GM12878 (cell line): ENCODE measurements around the gene FBXO27. TPM values are rescaled to one million over a fixed set of nuclear protein-coding genes. Genes with fewer than 3 reads are reported as not detected.

ENCODE experiments used
- ATF2 ChIP-seq: IDR thresholded peaks from 2 replicates; pipeline ENCODE4 v1.6.1; 2012; ENCODE audit warnings: low read length, inconsistent platforms
- CBX3 ChIP-seq: fragments of 200-600 bp; sonication (generic); IDR thresholded peaks from 2 replicates; pipeline ENCODE4 v1.6.1; 2016; ENCODE audit warnings: low read depth, borderline replicate concordance
- CEBPB ChIP-seq, 2 experiments: fragments of 150-350 bp in 1 of 2; IDR thresholded peaks; 2 replicates each; pipeline ENCODE4 v1.6.1; 2012 to 2014; ENCODE audit warnings: low read depth in 2 of 2, low read length in 2 of 2, borderline replicate concordance in 1 of 2, inconsistent platforms in 1 of 2
- CEBPZ ChIP-seq: fragments of 150-350 bp; IDR thresholded peaks from 2 replicates; pipeline ENCODE4 v1.6.1; 2016; ENCODE audit warnings: low read depth, low read length
- EP300 ChIP-seq, 2 experiments: fragments of 150-350 bp in 1 of 2; IDR thresholded peaks; 2 replicates each; pipeline ENCODE4 v1.6.1; 2011 to 2012; ENCODE audit warnings: low read depth in 2 of 2, low read length in 2 of 2, borderline replicate concordance in 1 of 2, improper control_type of control experiment in 1 of 2, inconsistent platforms in 1 of 2; ENCODE audit not compliant: control insufficient read depth in 1 of 2
- IKZF2 ChIP-seq, 2 experiments: fragments of 450-650 bp; IDR thresholded peaks; 2 replicates each; pipeline ENCODE4 v1.6.1; 2017; ENCODE audit warnings: mild to moderate bottlenecking in 2 of 2, moderate library complexity in 2 of 2
- MLLT1 ChIP-seq: fragments of 450-650 bp; IDR thresholded peaks from 2 replicates; pipeline ENCODE4 v1.6.1; 2016; ENCODE audit warnings: mild to moderate bottlenecking
- MYB ChIP-seq: fragments of 150-350 bp; IDR thresholded peaks from 2 replicates; pipeline ENCODE4 v1.6.1; 2014; ENCODE audit warnings: mild to moderate bottlenecking, low read depth, low read length, borderline replicate concordance
- NBN ChIP-seq: fragments of 450-650 bp; IDR thresholded peaks from 2 replicates; pipeline ENCODE4 v1.6.1; 2016
- NFYB ChIP-seq: IDR thresholded peaks from 2 replicates; pipeline ENCODE4 v1.6.1; 2011; ENCODE audit warnings: low read depth, mild to moderate bottlenecking, low read length, improper control_type of control experiment, moderate library complexity; ENCODE audit not compliant: insufficient read depth
- NR2C1 ChIP-seq: fragments of 450-650 bp; IDR thresholded peaks from 2 replicates; pipeline ENCODE4 v1.6.1; 2017; ENCODE audit warnings: antibody characterized with exemption, mild to moderate bottlenecking, moderate library complexity
- SMC3 ChIP-seq: IDR thresholded peaks from 2 replicates; pipeline ENCODE4 v1.6.1; 2011; ENCODE audit warnings: low read length, improper control_type of control experiment, borderline replicate concordance
- USF2 ChIP-seq: IDR thresholded peaks from 2 replicates; pipeline ENCODE4 v1.6.1; 2011; ENCODE audit warnings: low read depth, low read length, improper control_type of control experiment, borderline replicate concordance
- ZBTB33 ChIP-seq: fragments of 450-650 bp; IDR thresholded peaks from 2 replicates; pipeline ENCODE4 v1.6.1; 2017; ENCODE audit warnings: mild to moderate bottlenecking
- ZNF217 ChIP-seq: fragments of 450-650 bp; IDR thresholded peaks from 2 replicates; pipeline ENCODE4 v1.6.1; 2017; ENCODE audit warnings: antibody characterized with exemption, mild to moderate bottlenecking
- ZSCAN29 ChIP-seq: fragments of 450-650 bp; IDR thresholded peaks from 2 replicates; pipeline ENCODE4 v1.6.1; 2017; ENCODE audit warnings: mild to moderate bottlenecking, moderate library complexity
- polyA plus RNA-seq, 11 experiments: library from polyadenylated mRNA; depleted of rRNA in 4 of 11; unstranded in 6 of 11; stranded (reverse) in 5 of 11; fragments of >200 nt; fragmentation: Nextera tagmentation in 4 of 11; fragmentation: Illumina TruSeq in 1 of 11; extraction: Ambion mirVana in 4 of 11; extraction: Trizol in 1 of 11; gene quantifications; 1 replicate in 1 of 11; 2 replicates in 10 of 11; pipeline versions ENCODE4 v1.2.1 to v1.2.3, GENCODE V29; 2011 to 2016; ENCODE audit warnings: inconsistent platforms in 2 of 11, missing spikeins in 2 of 11, low read depth in 1 of 11
- total RNA-seq, 4 experiments: library from RNA; depleted of rRNA in 3 of 4; stranded (reverse); fragments of >200 nt in 3 of 4; fragmentation: Illumina TruSeq in 1 of 4; extraction: Trizol in 1 of 4; gene quantifications; 2 replicates each; pipeline versions ENCODE4 v1.2.1 to v1.2.3, GENCODE V29; 2013 to 2021
- TF ChIP-seq, protein P1 (sequence below): fragments of 150-350 bp; IDR thresholded peaks from 2 replicates; pipeline ENCODE4 v1.6.1; 2014; ENCODE audit warnings: mild to moderate bottlenecking, low read depth, low read length

Gene FBXO27
- total and polyA plus RNA-seq, 10 of the 15 experiments (the other 5 are each of a cell fraction or from before 2014, with no cell fraction given): 3.1 to 15.4 (median 7.1) TPM

GRCh38 chr19:39024875-39025641 is 7.3 kb downstream of the FBXO27 start (continued):
- peak; percentile 72 for TF ChIP-seq MLLT1
- TF ChIP-seq IKZF2 (IDR thresholded peaks at IDR 0.05): peak; percentile 49 to 56; a peak in 2 of 4 replicates
- no peak for TF ChIP-seq EP300 (IDR thresholded peaks at IDR 0.05; ENCODE audit: borderline replicate concordance in 1 of 2, control insufficient read depth in 1 of 2, low read depth in 2 of 2, low read length in 2 of 2)
- no peak for TF ChIP-seq ZBTB33
- TF ChIP-seq NBN: 0 out of 2 replicates have a peak, but pooled peaks have one; percentile 30
- no peak for TF ChIP-seq ZNF217
- TF ChIP-seq CEBPB (IDR thresholded peaks at IDR 0.05; ENCODE audit: borderline replicate concordance in 1 of 2, low read depth in 2 of 2, low read length in 2 of 2): no peak
- TF ChIP-seq CEBPZ: no peak
- no peak for TF ChIP-seq ZSCAN29
- TF ChIP-seq, protein P1, sequence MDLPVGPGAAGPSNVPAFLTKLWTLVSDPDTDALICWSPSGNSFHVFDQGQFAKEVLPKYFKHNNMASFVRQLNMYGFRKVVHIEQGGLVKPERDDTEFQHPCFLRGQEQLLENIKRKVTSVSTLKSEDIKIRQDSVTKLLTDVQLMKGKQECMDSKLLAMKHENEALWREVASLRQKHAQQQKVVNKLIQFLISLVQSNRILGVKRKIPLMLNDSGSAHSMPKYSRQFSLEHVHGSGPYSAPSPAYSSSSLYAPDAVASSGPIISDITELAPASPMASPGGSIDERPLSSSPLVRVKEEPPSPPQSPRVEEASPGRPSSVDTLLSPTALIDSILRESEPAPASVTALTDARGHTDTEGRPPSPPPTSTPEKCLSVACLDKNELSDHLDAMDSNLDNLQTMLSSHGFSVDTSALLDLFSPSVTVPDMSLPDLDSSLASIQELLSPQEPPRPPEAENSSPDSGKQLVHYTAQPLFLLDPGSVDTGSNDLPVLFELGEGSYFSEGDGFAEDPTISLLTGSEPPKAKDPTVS: peak; percentile 70; the same call in 1 of the 2 replicates
- TF ChIP-seq CBX3: no peak
- TF ChIP-seq SMC3: no peak
- TF ChIP-seq MYB: no peak
- TF ChIP-seq ATF2: no peak
- TF ChIP-seq NFYB: no peak
- no peak for TF ChIP-seq NR2C1
- no peak for TF ChIP-seq USF2
